SH-SY5Y (cell line): ENCODE data around the gene MAPK12.

Source experiments
- GATA2 ChIP-seq: IDR thresholded peaks from 2 replicates; pipeline ENCODE4 v1.6.1; 2011; ENCODE audit warnings: mild to moderate bottlenecking, low read depth, low read length
- GATA3 ChIP-seq: IDR thresholded peaks from 2 replicates; pipeline ENCODE4 v1.6.1; 2011; ENCODE audit warnings: low read depth, mild to moderate bottlenecking, low read length, moderate library complexity

DNA sequence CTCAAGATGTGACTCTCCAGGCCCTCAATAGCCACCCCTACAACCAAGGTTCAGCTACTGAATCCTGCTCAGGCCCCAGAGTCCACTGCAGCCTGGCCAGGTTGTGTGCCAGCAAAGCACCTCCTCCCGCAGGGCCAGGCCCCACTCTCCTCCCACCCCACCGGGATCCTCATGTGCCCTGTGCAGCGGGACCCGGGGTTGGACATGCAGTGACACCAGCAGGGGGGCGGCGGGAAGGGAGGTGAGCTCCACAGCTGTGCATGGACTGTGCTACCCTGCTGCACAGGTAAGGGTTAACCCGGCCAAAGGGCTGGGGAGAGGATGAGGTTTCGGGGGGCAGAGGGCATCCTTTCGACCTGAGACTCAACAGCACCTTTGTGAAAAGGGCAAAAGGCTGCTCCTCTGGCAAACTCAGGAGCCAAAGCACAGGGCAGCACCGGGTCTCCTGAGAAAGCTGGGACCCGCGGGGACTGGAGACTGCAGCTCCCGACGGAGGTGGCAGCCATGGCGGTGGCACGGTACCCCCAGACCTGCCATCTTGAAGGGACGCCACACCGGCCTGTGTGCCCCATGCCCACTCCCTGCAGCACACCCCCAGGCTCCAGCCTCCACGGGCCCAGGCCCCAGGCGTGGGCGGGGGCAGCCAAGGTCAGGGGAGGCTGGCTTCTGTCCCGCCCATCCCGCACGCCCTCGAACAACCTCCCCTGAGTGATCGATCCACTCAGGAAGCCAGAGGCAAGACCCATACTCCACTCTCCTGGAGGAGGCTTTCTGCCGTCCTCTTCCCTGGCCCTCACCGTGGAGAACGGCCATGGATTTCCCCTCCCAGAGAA lies 35.4 kb upstream of the MAPK12 start:
- no peak for TF ChIP-seq GATA2
- no peak for TF ChIP-seq GATA3
